Small intestine (tissue), 16 donors: ENCODE results near the gene OR1G1. TPM values are rescaled to one million over a fixed set of nuclear protein-coding genes. Genes with fewer than 3 reads are reported as not detected.
"Not testable (repeated sequence)": the region's sequence is repeated elsewhere in the genome, so short reads cannot be mapped to it uniquely, and the experiment has no call there.

Experiments
- DNase-seq, 2 donors: peaks; one replicate each; pipeline versions ENCODE4 v3.0.0 to v3.0.0-alpha.2; 2013
- FAIRE-seq: peaks from 2 replicates; lab custom pipeline; 2012; peaks lifted over from hg19 to GRCh38; lab: Jason Lieb, UNC
- H3K27ac ChIP-seq, 3 donors: one replicate each; pipeline ENCODE4 v1.5.1; 2013; ENCODE audit warnings: low read length in 2 of 3, mild to moderate bottlenecking in 2 of 3, control low read depth in 1 of 3, inconsistent platforms in 1 of 3, low read depth in 1 of 3, moderate library complexity in 1 of 3
- H3K27me3 ChIP-seq, 3 donors: one replicate each; pipeline ENCODE4 v1.6.1; 2013; ENCODE audit warnings: low read length in 3 of 3, inconsistent platforms in 1 of 3; ENCODE audit not compliant: control insufficient read depth in 3 of 3, insufficient read depth in 3 of 3
- H3K36me3 ChIP-seq, 3 donors: one replicate each; pipeline ENCODE4 v1.6.1; 2013; ENCODE audit warnings: low read length in 3 of 3, inconsistent platforms in 1 of 3, low read depth in 1 of 3, mild to moderate bottlenecking in 1 of 3, moderate library complexity in 1 of 3; ENCODE audit not compliant: control insufficient read depth in 3 of 3, insufficient read depth in 2 of 3
- H3K4me1 ChIP-seq, 3 donors: one replicate each; pipeline ENCODE4 v1.6.1; 2013; ENCODE audit warnings: low read length in 2 of 3, inconsistent platforms in 1 of 3, low read depth in 1 of 3, mild to moderate bottlenecking in 1 of 3, moderate library complexity in 1 of 3; ENCODE audit not compliant: control insufficient read depth in 3 of 3, insufficient read depth in 2 of 3
- H3K4me3 ChIP-seq, 3 donors: one replicate each; pipeline ENCODE4 v1.5.1; 2013; ENCODE audit warnings: low read length in 3 of 3, control low read depth in 1 of 3, inconsistent platforms in 1 of 3, low read depth in 1 of 3, mild to moderate bottlenecking in 1 of 3, moderate library complexity in 1 of 3
- H3K9me3 ChIP-seq, 2 donors: one replicate each; pipeline ENCODE4 v1.6.1; 2013; ENCODE audit warnings: low read depth in 1 of 2, low read length in 1 of 2; ENCODE audit not compliant: control insufficient read depth in 2 of 2, insufficient read depth in 1 of 2
- WGBS, 3 donors: extraction: QIAGEN DNeasy Blood & Tissue Kit; methylation state at CpG; one replicate each; pipeline ENCODE4 v1.1.7; 2013; 5-methylcytosine and 5-hydroxymethylcytosine counted together
- long read RNA-seq, 10 donors: transcript quantifications; one replicate each; lab custom pipeline, GENCODE V29; 2026
- polyA plus RNA-seq, 4 donors: library from polyadenylated mRNA; stranded (reverse) in 3 of 4; unstranded in 1 of 4; fragments of 200-250 nt in 3 of 4; fragments of 120-200 nt in 1 of 4; gene quantifications; one replicate each; pipeline versions ENCODE4 v1.2.1 to v1.2.3, GENCODE V29; 2013
- donor health status: healthy with polysubstance abuse.
- donor health status: control.
- donor health status: control.
- donor health status: Bipolar disorder and iron deficiency.
- donor health status: healthy.

Gene OR1G1
- polyA plus RNA-seq = not detected
- long read RNA-seq, donor 1 = 0 reads
- long read RNA-seq, donor 2 = 0 reads
- long read RNA-seq, donor 3 = 0 reads
- long read RNA-seq, donor 4 = 0 reads
- long read RNA-seq, donor 5 = 0 reads
- long read RNA-seq, donor 6 = 0 reads
- long read RNA-seq, donor 7 = 0 reads
- long read RNA-seq, donor 8 = 0 reads
- long read RNA-seq, donor 9 = 0 reads
- long read RNA-seq, donor 10 = 0 reads

GRCh38 chr17:3127451-3127850, at the start of gene OR1G1:
Gene OR1G1, minus strand, starts transcription at chr17:3127551. Its CDS starts 0 bp downstream, at chr17:3127551.
- FAIRE-seq (no peak), DNase-seq (no peak)
- no peak within 1 kb of the TSS for H3K4me3 ChIP-seq
- 69 to 80% (median 79%) methylated on average over 2 of the region's 2 CpGs for WGBS, 3 donors
- H3K4me1 ChIP-seq = no peaks in the 10 kb centered on the region
- no peaks in the 10 kb centered on the region for H3K9me3 ChIP-seq
- H3K27ac ChIP-seq = no peak within 1 kb of the TSS
- H3K36me3 ChIP-seq = no peaks in the 10 kb centered on the region
- peaks cover 0 to 3% (median 0%) of the 10 kb centered on the region in 3 donors for H3K27me3 ChIP-seq

- Histone ChIP-seq H3K36me3 (no peaks in the 10 kb centered on the region), H3K27me3 (peaks cover 0 to 11% (median 0%) of the 10 kb centered on the region in 3 donors), H3K4me1 (no peaks in the 10 kb centered on the region), H3K27ac (no peak overlapping the region), H3K4me3 (no peak overlapping the region), H3K9me3 (peaks cover 0 to 5% of the 10 kb centered on the region in 2 donors)
- no peak for FAIRE-seq
- peak in 1 of 2 donors; percentile 13 for DNase-seq
- 18 to 42% (median 21%) methylated on average over 5 of the region's 5 CpGs for WGBS, 3 donors
These were observed 40.2 kb upstream of the OR1G1 start for GRCh38 chr17:3167574-3167973.

- Histone ChIP-seq H3K27ac (no peak overlapping the region), H3K4me1 (no peaks in the 10 kb centered on the region), H3K9me3 (no peaks in the 10 kb centered on the region), H3K4me3 (no peak overlapping the region), H3K27me3 (no peaks in the 10 kb centered on the region), H3K36me3 (no peaks in the 10 kb centered on the region)
- DNase-seq = no peak
- FAIRE-seq = no peak
- WGBS, 3 donors = 69 to 82% (median 76%) methylated on average over 1 of the region's 1 CpG
These were observed 29.9 kb upstream of the OR1G1 start for GRCh38 chr17:3157218-3157617.

- H3K27ac ChIP-seq, FAIRE-seq, DNase-seq: not testable (repeated sequence)
These were observed 10.1 kb upstream of the OR1G1 start for GRCh38 chr17:3137494-3137893.

GRCh38 chr17:3104322-3104721, 23.0 kb downstream of the OR1G1 start, which contains the start of gene OR1D2:
Gene OR1D2, minus strand, starts transcription at chr17:3104422. Its CDS starts 11,426 bp downstream, at chr17:3092996.
- WGBS, 3 donors = 57 to 75% (median 59%) methylated on average over 3 of the region's 3 CpGs
- FAIRE-seq = no peak
- Histone ChIP-seq H3K4me1 (no peaks in the 10 kb centered on the region), H3K27me3 (peaks cover 0 to 2% (median 0%) of the 10 kb centered on the region in 3 donors), H3K9me3 (no peaks in the 10 kb centered on the region), H3K27ac (no peak within 1 kb of the TSS), H3K36me3 (no peaks in the 10 kb centered on the region), H3K4me3 (no peak within 1 kb of the TSS)
- no peak for DNase-seq

More at GRCh38 chr17:3137494-3137893, 10.1 kb upstream of the OR1G1 start:
- not testable (repeated sequence) for H3K27me3 ChIP-seq, H3K4me3 ChIP-seq, H3K4me1 ChIP-seq, H3K36me3 ChIP-seq, H3K9me3 ChIP-seq
- WGBS, 3 donors = 85 to 87% (median 86%) methylated on average over 2 of the region's 3 CpGs

Other genes with a start within 250 kb of the OR1G1 start
- gene OR1D5, start 63.9 kb downstream of the OR1G1 start, polyA plus RNA-seq = under 1 TPM in 1 of 4 donors, not detected in 3; 0.81 TPM
- gene OR1D2, start 23.1 kb downstream of the OR1G1 start, polyA plus RNA-seq = not detected
- gene OR1A2, start 70.0 kb upstream of the OR1G1 start, polyA plus RNA-seq = not detected
- not detected for gene OR1A1, start 80.1 kb upstream of the OR1G1 start, polyA plus RNA-seq
- gene OR3A1, start 170.8 kb upstream of the OR1G1 start, polyA plus RNA-seq = not detected